ENCODE measurements around the gene AOPEP.
"Not testable (repeated sequence)": the region's sequence is repeated elsewhere in the genome, so short reads cannot be mapped to it uniquely, and the experiment has no call there.

Gene AOPEP

DNA sequence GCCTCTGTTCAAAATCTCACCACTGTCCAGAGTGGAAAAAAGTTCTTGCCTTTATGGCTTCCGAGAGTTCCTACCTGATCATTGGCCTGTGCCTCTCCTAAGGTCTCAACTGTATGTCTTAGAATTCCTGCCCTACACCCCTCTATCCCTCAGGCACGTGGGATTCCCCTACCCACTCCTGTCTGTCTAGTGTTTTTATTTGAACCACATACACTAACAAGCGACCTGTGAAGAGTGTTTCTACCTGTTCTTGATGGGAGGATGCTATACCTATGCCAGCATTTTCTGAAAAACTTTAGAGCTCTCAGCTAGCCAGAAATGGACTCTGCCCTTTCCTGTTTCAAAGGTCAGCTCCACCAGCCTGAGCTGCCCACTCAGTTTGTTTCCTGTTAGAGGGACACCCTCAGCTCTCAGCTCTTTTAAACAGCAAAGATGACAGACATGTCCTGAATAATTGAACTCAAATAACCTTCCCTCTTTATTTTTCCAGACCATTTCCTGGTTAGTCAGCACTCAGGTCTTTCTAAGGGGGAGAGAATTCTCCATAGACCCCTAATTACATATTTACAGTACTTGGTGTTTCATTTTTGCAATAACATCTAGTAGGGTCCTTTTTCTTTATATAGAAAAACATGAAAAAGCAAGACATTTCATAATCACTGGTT is 214.8 kb downstream of the AOPEP start:
- FAIRE-seq = no peak

DNA sequence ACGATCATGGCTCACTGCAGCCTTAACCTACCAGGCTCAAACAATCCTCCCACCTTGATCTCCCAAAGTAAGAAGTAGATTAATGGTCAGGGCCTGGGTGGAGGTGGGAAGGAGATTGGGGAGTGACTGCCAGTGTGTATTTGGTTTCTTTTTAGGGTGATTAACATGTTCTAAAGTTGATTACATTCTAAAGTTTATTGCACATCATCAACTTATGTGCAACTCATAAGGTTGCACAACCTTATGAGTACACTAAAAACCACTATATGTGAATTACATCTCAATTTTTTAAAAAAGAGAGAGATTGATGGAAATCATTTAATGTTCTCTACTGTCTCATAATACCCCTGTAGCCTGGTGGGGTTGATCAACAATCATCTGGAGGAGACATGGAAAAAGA is 218.1 kb downstream of the AOPEP start:
- FAIRE-seq = no peak

DNA sequence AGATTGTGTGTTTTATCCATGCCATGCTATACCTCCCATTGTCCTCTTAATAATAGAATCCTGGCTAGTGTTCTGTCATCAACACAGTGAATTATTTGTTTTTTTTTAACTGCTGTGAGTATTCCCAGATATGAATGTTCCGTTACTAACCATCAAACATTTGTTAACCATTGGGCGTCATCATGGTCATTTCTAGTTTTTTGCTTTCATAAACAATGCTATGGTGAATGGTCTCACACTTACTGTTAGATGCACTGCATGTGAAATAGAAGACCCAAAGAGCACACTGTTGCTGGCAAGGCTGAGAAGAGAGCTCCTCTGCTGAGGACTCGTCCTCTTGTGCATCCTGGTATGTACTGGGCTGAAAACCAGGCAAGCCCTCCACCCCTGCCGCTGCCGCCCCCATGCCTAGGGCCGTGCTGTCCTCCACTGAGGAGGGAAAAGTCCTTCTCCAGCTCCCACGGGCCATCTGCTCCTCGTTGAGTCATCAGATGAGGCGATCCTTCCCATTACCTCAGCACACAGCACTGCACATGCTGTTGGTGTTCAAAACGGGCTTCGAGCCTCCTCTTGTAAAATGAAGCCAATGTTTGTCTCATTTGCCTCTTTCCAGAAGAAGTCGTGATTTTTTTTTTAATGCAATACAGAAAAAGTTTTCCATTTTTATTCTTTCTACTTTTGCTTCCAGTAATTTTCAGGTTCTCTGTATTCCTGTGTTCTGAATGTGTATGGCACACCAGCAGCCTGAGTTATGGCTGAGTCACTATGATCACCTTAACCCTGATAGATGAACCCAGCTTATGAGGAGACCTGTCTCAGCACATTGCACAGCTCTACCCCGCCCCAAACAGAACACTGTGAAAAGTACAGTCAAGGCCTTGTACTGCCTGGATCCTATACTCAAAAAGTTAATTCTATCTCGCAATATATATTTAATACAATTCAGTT is 219.0 kb downstream of the AOPEP start:
- no peak for FAIRE-seq

DNA sequence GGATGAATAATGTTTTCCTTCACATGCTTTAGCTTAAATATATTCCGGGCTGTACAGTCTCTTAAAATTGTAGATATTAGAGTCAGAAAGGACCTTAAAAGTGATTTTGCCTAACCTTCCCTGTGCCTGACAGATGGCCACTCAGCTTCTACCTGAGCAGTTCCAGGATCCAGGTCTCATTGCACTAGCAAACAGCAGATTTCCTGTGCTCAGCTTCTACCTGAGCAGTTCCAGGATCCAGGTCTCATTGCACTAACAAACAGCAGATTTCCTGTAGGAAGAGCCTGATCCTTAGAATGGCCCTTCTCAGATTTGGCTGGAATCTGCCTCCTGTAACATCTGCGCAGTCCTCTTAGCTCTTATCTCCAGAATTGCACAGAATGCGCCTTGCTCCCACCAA is 219.8 kb downstream of the AOPEP start:
- FAIRE-seq = no peak

DNA sequence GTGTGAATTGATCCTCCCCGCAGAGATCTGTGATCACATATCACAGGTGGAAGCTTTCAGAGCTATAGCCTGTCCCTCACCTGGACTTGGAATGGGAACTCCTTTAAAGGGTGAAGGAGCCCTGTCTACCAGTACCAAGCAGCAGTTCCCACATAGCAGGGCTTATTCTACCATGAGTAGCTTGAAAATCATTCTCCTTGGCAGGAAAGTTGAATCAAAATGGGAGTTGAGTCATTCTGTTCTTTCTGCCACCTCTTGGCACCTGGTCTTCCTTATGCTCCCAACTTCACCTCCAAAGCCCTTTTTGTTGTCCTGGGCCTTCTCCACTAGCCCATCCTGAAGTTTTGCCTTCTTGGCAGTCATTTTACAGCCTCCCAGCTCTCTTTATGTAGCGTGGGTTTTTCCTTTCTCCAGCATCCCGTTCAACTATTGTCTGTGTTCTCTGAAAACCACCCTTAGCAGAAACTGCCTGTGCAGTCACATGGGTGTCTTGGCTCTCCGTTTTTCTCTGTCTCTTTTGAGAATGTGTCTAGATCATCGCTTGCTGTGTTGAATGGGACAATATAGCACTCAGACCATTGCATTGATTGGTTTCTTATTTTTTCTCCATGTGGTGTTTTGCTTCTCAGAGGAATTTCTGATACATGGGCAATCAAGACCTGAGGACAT is 222.2 kb downstream of the AOPEP start:
- no peak for FAIRE-seq

DNA sequence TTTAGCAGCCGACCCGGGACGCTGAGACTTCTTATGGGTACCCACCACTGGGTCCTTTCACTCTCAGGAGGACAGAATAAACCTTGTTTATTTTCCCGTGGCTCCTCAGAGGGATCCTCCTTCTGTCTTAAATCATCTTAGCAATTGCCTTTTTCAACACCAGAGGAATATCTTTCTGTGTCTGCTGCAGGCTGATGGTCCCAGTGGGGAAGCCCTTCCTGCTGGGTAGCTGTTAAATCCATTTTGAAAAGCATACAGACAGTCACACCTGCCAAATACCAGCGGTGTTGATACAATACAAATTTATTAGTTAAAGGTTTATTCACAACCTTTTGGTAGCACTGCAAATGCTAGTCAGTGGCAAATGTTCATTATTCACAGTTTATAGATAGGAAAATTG is 222.9 kb downstream of the AOPEP start:
- FAIRE-seq = no peak

DNA sequence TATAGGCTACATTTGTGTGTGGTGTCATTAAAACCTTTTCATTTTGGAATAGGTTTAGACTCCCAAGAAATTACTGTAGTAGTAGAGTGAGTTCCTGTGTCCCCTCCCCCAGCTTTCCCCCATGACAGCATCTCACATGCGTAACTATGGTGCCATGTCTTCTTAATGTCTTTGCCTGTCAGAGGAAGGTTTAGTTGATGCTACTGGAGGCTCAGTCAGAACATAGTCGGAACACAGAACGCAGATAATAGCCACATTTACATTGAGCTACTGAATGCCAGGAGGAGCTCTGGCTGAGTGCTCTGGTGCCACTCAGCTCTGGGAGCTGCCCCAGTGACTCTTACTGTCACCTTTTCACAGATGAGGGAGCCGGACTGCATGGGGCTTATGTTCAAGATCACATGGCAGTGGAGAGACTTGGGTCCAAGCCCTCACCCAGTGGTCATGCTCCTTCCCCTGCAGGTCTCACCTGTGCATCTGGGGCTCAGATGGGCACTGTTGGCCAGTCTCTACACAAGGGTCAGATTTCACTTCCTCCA is 223.6 kb downstream of the AOPEP start:
- FAIRE-seq = no peak

DNA sequence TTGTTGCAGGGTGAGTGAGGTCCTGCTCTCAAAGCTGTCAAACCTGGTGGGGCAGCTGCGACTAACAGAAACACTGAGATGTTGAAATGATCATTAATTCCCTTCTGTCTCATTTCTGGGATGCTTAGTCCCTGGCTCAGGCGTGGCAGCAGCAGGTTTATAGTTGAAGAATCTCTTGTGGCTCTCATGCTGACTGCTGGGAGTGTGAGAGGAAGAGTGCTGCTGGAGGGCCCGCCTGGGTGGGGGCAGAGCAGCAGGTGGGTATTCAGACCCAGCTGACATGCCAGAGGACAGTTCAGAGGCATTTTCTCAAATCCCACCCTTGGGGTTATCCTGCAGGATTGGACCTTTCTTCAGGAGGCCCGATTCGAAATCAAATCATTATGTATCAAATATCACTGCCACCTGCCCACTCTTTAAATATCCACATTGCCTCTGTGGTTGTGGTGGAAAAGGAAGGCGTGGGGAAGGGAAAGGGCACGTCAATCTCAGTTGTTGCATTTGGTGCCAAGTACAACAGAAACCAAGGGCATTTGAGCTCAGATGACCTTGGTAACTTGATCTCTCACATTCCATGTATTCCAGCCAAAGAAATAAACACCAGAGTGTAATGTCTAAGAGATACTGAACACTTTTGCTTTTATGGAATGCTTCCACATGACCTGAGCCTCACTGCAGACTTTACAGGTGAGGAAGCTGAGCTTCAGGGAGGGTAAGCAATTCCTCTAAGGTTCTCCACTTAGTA is 224.3 kb downstream of the AOPEP start:
- FAIRE-seq = no peak

DNA sequence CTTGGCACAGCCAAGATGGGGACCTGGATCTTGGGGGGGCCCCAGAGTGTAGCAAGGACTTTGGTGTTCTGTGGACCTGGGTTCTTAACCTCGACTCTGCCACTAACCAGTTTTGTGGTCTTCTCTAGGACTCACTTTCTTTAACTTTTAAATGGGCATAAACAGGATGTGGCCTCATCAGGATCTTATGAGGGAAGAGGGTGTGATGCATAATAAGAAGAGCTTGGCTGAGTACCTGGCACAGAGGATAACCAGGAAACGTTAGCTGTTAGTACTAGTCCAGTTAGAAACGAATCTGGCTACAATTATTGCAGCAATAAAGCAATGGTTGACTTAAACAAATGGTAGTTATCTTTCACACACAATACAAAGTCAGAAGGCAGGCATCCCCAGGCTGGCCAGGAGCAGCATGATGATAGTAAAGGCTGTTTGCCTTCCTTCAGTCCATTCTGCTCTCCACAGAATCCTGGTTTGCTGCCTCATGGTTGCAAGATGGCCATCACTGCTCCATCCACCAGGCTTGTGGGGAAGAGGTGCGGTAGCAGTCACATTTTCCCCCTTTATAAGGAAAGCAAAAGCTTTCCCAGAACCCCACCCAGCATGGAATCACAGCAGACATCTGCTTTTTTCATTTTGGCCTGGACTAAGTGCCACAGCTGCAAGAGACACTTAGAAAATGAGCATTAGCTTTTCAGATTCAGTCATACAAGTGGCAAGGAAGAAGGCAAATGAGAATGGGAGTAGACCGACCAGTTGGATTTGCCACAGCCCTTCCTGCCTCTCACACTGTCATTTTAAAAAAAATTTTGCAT is 225.0 kb downstream of the AOPEP start:
- FAIRE-seq = no peak

DNA sequence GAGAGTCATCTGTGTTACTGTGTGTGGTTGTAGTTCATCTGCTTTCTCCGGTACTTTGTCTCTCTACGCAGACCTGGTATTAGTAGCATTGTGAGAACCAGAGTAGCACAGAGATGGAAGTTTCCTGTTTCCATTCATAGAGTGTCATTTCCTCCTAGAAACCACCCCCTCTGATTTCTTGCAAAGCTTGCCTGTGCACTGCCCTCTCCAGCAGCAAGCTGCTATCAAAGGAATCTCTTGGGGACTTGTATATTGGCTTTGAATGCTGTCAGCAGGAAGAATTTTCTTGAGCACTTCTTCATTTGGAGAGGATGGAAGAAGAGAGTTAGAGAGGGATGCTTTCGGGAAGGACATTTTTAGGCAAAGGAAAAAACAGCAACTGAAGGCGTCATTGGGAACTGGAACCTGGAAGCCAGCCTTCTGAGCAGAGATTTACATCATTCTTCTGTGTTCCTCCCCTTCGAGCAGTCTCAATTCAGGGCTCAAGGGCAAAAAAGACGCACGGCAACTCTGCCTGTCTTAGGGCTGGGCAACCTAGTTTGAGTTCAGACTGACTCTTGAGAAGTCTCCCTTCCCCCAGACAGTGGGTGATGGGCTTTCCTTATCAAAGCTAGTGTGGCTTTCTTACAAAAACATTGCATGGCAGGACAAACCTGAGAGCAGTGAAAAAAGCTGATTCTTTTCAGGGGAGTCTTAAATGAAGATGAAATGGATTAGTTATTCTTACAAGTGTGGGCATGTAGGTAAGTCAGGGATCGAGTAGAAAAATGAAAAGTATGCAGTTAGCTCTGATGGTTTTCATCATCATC is 226.3 kb downstream of the AOPEP start:
- no peak for FAIRE-seq

DNA sequence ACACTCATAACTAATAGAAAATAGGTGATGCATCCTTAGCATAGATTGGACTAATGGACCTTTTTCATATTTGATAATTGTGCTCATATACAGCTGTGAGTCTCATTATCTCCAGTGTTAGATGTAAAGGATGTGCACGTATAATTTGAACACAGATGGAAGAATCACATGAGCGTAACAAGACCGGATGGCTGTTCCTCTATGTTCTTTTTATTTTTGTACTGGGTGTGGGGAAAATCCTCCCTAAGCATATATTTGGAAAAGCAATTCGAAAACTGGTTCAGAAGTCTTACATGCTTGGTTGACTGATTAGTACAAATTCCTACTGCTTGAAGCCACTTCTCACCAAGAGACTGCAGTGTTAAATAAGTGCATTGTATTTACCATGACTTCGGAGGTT is 230.2 kb downstream of the AOPEP start:
- no peak for FAIRE-seq

DNA sequence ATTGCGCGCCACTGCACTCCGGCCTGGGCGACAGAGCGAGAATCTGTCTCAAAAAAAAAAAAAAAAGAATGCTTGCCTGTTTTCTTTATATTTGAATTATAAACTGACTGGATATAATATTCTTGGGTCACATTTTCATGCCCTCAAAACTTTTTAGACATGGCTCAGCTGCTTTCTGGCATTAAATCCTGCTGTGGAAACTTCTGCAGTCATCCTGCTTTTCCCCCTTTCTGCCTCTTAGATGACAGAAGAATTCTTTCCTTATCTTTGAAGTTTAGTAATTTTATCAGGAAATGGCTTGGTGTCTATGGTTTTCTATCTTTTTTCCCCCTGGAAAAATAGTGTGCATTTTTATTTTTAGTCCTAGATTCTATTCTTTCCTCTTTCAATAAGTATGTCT is 234.5 kb downstream of the AOPEP start:
- no peak for FAIRE-seq

DNA sequence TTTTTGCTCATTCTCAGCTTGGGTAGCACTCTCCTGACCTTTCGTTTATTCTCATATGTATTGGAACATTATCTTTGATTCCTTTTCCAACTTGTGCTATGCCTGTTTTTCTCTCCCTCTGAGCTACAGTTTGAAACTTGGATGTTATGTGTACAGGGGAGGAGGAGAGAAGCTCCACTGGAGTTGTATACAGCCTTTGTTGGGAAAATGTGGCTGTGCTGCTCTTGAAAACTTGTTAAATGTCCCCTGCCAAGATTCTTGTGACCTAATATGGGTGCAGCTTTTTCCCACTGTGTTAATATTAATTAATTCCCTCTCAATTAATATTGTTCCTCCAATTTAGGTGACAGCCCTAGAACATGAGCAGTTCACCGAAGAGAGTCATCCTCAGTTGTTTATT is 235.4 kb downstream of the AOPEP start:
- no peak for FAIRE-seq

DNA sequence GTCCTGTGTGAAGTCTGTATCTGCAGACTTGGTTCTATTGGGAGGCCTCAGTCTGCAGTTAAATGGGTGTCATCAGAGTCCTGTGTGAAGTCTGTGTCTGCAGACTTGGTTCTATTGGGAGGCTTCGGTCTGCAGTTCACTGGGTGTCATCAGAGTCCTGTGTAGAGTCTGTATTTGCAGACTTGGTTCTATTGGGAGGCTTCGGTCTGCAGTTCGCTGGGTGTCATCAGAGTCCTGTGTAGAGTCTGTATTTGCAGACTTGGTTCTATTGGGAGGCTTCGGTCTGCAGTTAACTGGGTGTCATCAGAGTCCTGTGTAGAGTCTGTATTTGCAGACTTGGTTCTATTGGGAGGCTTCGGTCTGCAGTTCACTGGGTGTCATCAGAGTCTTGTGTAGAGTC is 239.1 kb downstream of the AOPEP start:
- not testable (repeated sequence) for FAIRE-seq

DNA sequence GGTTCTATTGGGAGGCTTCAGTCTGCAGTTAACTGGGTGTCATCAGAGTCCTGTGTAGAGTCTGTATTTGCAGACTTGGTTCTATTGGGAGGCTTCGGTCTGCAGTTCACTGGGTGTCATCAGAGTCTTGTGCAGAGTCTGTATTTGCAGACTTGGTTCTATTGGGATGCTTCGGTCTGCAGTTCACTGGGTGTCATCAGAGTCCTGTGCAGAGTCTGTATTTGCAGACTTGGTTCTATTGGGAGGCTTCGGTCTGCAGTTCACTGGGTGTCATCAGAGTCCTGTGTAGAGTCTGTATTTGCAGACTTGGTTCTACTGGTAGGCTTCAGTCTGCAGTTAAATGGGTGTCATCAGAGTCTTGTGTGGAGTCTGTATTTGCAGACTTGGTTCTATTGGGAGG is 239.5 kb downstream of the AOPEP start:
- FAIRE-seq = not testable (repeated sequence)

DNA sequence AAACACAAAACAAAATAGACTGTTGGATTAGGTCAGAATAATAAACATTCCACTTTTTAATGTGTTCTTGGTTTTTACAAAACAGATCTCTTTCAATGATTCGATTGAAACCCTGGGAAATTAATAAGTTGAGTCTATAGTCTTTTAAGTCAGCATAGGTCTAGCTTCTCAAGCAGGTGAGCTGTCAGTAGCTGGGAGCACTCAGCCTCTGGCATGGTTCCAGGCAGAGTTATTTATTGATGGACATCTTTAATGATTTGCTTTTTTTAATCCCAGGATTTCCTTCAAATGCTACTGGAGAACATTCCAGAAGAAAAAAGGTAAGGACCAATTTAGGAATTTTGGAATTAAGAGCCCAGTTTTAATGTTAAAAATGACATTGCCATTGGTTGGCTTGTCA is 241.0 kb downstream of the AOPEP start:
- no peak for FAIRE-seq

DNA sequence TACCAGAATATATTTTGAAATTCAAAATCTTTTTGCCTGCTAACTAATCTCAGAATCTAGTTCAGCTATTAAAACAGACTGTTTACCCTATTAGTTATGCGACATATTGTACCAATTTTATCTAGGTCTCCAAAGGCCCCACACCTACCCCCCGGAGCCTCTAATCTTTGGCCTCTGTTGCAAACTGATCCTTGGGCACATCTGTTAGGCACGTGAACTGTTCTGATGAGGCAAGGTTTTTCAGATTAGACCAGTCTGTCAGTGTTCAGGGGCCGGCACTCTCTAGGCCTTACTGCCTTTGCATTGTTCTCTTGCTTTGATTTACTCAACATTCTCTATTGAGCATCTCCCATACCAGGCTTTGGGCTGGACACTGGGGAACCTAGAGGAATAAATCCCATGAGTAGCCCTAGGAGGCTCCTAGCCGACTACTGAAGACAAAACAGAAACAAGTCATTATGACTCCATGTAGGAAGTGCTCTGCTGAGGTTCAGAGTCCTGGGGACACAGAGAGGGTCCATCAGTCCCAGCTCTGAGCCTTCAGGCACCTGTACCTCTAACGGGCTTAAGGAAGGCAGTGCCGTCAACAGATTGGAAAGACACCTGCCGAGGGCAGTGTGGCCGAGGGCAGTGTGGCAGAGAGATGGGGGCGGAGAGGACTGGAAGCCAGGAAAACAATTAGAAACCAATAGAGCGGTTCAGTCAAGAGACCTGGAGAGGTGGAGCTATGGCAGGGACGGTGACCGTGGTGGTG is 245.1 kb downstream of the AOPEP start:
- FAIRE-seq = no peak

DNA sequence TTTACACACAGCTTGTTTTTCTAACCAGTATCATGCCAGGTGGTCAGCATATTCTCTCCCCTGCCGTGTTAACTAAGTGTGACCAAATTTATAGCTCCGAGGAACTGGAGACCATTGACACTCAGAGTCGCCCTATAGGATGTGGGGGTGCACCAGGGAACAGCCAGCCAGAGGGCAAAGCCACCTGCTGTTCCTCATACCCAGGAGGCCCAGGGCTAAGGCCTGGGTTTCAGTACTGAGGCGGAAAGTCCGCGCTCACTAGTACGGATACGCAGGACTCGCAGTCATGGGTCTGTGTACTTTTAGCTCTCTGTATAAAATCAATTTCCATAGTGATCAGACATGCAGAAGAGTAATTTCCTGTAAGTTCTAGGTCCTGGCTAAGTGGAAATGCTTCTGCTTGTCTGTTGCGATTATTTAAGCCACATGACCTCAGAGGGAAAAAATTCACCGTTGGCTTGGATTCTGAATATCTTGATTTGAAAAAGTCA is 247.0 kb downstream of the AOPEP start:
- FAIRE-seq = no peak

DNA sequence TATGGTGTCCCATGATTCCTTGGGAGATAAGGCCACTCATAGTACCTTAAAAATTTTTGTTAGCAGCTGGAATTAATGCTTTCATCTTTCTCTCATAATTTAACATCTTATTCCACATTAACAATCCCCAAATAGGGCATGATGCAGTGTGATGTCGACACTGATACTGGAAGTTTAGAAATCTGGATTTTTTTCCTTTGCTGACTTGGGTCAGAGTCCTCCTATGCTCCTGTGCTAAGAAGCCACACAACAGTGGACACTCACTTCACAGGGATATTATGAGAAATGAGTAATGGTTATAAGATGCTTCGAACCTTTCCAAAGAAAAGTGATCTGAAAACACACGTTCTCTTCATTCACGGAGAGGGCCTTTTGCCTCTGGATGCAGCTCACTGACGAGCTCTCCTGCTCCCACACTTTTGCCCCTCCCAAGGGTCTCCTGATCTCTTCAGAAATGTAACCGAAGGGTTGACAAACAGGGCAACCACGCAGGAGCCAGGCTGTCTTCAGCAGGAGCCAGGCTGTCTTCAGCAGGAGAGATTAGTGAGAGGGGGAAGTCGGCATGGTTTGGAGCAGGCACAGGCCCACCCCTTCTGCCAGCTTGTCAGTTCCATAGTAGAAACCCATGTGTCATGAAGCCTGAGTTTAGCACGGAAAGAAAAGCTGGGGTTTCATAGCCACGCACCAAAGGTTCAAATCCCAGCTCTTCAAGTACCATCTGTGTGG is 247.8 kb downstream of the AOPEP start:
- FAIRE-seq = no peak

Data from G401.6 (cell line).